GM12892 (cell line): ENCODE results near the gene PPP1R13B.

Experiments used
- DNase-seq: peaks from one replicate; pipeline ENCODE4 v3.0.0; 2011; ENCODE audit not compliant: insufficient read length
- FAIRE-seq: peaks from 2 replicates; lab custom pipeline; 2011; peaks lifted over from hg19 to GRCh38; lab: Jason Lieb, UNC
- POLR2A ChIP-seq: IDR thresholded peaks from 2 replicates; pipeline ENCODE4 v1.6.1; 2011; ENCODE audit warnings: low read depth, low read length, control low read depth
- POLR2AphosphoS5 ChIP-seq: IDR thresholded peaks from 2 replicates; pipeline ENCODE4 v1.6.1; 2011; ENCODE audit warnings: low read depth, low read length, control low read depth
- TAF1 ChIP-seq: IDR thresholded peaks from 2 replicates; pipeline ENCODE4 v1.6.1; 2011; ENCODE audit warnings: low read depth, mild to moderate bottlenecking, control low read depth, low read length, borderline replicate concordance

Gene PPP1R13B

DNA sequence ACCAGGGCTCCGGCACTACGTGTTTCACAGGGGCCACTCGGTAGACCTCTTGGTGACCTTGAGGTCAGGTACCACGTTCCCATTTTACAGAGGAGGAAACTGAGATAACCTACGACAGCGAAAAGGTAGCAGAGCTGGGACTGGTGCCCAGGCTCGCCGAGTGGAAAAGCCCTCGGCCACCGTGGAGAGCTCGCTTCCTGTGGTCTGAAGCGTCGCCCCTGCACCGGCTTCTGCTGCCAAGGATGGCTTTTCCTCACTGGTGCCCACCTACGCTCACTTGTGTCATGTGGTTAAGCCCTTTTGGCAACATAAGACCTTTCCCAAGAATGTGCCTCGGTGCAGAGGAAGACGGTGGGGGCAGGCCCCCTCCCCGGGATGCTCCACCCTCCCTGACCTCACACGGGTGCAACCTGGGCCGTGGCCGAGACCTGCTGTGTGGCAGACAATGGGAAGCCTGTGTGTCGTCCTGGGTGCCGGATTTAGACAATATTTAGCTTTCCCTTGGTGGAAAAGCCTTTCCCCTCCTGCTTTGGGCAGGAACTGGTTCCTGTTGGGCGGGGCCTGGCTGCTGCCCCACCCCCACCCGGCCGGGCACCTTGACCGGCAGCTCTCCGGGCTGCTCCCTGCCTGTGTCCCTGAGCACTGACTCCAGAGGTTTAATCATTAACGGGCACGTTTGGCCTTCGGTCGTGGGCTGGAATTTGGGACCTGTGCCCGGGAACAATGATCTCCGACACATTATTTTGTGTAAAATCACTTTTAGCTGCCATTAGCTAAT, 32.4 kb upstream of the PPP1R13B start:
- FAIRE-seq (no peak), DNase-seq (no peak)
- no peak for TF ChIP-seq POLR2AphosphoS5
- no peak for TF ChIP-seq POLR2A
- TF ChIP-seq TAF1, result no peak

DNA sequence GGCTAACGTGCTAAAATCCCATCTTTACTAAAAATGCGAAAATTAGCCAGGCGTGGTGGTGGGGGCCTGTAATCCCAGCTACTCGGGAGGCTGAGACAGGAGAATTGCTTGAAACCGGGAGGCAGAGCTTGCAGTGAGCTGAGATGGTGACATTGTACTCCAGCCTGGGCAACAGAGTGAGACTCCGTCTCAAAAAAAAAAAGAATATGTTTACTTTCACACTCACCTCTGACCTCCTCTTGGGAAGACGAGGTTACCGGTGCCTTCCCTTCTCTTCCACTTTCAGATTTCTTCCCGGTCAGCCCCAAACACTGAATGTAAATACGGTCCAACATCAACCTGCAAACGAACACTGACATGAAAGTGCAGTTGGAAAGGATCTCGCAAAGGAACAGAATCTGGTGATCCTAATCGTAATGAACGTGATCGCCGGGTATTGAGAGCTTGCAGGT, 31.8 kb upstream of the PPP1R13B start:
- TF ChIP-seq TAF1 (no peak), POLR2A (no peak), POLR2AphosphoS5 (no peak)
- DNase-seq (no peak), FAIRE-seq (no peak)

DNA sequence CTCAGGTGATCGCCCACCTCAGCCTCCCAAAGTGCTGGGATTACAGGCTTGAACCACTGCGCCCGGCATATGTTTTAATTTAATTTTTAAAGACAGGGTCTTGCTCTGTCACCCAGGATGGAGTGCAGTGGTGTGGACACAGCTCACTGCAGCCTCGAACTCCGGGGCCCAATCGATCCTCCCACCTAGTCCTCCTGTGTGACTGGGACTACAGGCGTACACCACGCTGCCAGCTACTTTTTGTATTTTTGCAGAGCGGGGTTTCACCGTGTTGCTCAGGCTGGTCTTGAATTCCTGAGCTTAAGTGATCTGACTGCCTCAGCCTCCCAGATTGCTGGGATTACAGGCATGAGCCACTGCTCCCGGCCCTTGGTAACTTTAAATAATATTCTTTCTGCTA, 30.8 kb upstream of the PPP1R13B start:
- DNase-seq, result no peak
- FAIRE-seq, result no peak
- TF ChIP-seq POLR2AphosphoS5 (no peak), TAF1 (no peak)

DNA sequence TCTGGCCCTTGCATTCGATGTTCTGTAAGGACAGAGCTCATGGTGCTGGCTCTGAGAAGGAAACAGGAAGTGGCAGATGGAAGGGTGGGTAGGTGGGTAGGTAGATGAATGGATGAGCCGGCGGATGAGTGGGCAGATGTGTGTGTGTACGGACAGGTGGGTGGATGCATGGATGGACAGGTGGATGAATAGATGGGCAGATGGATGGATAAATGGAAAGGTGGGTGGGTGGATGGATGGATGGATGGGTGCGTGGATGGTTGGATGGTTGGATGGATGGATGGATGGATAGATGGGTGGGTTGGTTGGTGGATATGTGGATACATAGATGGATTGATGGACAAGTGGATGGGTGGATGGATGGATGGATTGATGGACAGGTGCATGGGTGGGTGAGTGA, 27.6 kb upstream of the PPP1R13B start:
- FAIRE-seq (no peak), DNase-seq (no peak)
- TF ChIP-seq POLR2A (no peak), POLR2AphosphoS5 (no peak), TAF1 (no peak)

DNA sequence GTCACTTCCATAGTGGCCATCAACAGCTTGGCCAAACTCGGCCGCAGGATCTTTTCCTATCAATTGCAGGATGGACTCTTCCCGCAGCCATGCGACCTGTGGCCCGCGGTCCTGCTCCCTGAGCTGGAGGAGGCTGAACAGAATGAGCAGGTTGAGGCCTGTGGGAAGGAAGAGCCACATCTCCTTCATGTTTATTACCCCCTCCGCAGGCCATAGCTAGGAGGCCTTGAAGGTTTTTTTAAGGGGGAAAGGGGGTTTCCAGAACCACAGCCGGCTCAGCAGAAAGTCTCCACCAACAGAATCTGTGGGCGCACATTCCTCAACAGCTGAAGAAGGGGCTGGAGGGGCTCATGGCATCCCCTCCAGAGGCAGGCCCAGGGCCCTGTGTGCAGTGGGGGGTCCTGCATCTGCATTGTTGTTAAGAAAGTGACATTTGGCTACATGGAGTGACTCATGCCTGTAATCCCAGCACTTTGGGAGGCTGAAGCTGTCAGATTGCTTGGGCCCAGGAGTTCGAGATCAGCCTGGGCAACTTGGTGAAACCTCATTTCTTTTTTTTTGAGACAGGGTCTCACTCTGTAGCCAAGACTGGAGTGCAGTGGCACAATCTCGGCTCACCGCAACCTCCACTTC, 25.2 kb upstream of the PPP1R13B start:
- FAIRE-seq, result no peak
- DNase-seq, result no peak
- TF ChIP-seq TAF1, result no peak
- no peak for TF ChIP-seq POLR2A
- TF ChIP-seq POLR2AphosphoS5, result no peak

DNA sequence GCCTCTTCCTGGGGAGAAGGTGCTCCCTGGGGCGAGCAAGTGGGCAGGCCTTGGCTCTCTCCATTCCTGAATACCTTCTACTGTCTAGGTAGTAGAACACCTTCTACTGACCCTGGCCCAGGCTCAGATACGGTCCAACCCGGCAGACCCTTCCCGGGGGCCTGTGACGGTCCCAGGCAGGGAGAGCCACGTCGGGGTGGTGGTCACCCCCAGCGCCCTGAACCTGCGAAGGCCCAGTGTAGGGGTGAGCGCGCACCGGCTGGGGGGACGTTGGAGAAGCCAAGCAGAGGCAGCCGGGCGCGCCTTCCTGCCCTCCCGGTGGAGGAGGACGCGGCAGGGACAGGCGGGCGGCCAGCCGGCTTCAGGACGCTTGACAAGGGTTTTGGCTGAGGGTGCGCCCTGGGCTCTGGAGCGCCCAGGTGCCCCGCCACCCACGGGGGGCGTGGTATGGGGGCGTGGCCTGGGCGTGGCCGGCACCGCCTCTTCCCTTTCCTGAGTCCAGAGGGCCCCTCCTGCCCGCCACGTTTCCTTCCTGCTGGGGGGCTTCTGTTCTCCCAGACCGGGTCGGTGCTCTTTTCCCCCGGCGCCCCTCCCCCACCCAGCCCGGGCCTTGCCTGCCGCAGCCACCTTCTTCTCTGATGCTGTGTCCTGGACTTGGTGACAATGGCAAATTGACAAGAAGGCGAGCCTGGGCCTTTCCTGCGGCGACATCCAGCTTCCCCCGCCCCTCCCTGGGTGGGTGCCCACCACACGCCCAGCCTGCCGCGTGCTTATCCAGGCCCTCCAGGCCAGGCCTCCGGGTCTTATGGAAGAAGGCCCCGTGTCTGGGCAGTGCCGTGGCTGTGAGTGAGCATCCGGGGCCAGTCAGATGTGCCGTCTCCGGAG, 24.5 kb upstream of the PPP1R13B start:
- peak; percentile 86 for FAIRE-seq
- TF ChIP-seq TAF1 (no peak), POLR2AphosphoS5 (no peak), POLR2A (no peak)
- DNase-seq, result peak; percentile 87

DNA sequence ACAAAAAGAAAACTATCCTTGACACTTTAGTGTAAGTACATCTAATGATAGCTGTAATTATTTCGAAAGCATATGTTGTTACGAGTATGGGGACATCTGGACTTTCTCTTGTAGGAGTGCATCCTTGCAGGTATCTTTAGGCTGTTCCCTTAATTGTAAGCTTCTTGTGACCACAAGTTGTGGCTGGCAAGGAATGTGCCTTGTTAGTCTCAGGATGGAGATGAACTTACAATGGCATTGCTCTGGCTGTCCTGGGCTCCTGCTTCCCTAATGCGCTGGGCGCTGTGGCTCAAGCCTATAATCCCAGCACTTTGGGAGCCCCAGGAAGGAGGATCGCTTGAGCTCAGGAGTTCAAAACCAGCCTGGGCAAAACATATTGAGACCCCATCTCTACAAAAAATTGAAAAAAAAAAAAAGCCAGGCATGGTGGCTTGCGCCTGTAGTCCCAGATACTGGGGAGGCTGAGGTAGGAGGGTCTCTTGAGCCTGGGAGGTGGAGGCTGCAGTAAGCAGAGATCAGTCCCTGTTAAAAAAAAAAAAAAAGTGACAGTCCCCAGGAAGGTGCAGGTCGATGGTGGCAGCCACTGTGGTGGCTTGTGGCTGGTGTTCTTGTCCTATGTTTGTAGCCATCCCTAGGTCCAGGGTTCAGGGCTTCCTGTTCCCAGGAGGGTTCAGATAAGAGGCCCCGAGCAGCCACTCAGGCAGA, 23.7 kb upstream of the PPP1R13B start:
- no peak for TF ChIP-seq POLR2AphosphoS5
- TF ChIP-seq TAF1, result no peak
- no peak for TF ChIP-seq POLR2A
- FAIRE-seq, result no peak
- no peak for DNase-seq

DNA sequence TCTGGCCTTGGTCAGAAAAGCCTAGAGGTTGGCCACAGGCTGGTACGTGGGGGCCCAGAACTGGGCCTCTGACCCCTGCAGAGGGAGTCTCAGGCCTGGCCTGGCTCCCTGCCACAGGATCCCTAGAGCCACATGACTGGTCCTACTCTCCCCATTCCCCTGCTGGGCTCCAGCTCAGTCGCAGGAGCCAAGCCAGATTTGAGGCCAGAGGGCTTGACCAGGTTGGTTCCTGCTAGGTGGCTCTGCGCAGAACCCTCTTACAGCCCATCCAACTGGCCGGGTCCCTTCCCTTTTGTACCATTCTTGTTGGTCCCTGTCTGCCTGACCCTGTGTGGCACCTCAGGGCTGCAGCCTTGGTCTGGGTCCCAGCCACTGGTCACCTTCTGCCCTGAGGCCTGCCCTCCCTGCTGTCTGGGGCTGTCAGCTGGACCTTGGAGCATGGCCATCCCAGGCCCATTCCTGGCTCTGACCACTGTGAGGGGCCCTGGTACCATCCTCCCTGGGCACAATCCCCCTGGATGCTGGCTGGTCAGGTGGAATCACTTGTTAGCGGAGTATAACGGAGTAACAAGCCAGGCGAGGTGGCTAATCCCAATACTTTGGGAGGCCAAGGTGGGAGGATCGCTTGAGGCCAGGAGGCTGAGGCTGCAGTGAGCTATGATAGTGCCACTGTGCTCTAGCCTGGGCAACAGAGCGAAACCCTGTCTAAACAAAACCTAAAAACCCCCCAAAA, 22.9 kb upstream of the PPP1R13B start:
- DNase-seq (no peak), FAIRE-seq (no peak)

DNA sequence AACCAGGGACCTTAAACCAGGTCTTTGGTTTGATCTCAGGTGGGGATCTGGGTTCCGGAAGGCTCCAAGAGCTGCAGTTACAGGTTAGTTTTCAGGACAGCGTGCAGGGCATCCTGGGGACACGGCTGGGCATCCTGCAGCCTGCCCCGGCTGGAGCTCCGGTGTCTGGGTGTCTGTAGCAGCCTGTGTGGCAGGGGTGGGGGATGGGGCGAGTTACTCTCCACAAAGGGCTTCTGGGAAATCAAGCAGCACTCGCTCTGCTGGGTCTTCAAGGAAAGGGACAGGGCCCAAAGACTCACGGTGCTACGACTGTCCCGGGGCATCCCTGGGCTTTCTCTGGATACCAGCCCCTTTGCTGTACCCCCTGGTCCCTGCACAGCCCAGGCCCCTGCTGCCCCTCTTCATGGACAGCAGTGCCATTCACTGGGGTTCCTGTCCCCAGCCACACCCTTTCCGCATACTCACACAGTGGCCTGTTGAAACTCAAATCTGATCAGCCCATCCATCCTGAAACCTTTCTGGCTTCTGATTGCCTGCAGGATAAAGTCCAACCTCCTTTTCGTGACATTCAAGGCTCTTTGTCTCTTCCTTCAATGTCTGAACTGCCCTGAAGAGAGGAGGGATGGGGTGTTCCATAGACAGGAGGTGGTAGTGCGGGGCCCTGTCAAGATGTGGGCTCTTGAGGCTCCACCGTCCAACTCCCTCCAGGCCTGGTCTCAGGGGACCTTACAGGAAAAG, 22.2 kb upstream of the PPP1R13B start:
- FAIRE-seq (peak; percentile 30), DNase-seq (no peak)
- TF ChIP-seq POLR2A (no peak), TAF1 (no peak), POLR2AphosphoS5 (no peak)

More for the DNA sequence above, 22.9 kb upstream of the PPP1R13B start:
- TF ChIP-seq TAF1, result no peak
- no peak for TF ChIP-seq POLR2AphosphoS5
- no peak for TF ChIP-seq POLR2A
